ENCODE measurements around the gene FRMD3.

FRMD3 gene

DNA sequence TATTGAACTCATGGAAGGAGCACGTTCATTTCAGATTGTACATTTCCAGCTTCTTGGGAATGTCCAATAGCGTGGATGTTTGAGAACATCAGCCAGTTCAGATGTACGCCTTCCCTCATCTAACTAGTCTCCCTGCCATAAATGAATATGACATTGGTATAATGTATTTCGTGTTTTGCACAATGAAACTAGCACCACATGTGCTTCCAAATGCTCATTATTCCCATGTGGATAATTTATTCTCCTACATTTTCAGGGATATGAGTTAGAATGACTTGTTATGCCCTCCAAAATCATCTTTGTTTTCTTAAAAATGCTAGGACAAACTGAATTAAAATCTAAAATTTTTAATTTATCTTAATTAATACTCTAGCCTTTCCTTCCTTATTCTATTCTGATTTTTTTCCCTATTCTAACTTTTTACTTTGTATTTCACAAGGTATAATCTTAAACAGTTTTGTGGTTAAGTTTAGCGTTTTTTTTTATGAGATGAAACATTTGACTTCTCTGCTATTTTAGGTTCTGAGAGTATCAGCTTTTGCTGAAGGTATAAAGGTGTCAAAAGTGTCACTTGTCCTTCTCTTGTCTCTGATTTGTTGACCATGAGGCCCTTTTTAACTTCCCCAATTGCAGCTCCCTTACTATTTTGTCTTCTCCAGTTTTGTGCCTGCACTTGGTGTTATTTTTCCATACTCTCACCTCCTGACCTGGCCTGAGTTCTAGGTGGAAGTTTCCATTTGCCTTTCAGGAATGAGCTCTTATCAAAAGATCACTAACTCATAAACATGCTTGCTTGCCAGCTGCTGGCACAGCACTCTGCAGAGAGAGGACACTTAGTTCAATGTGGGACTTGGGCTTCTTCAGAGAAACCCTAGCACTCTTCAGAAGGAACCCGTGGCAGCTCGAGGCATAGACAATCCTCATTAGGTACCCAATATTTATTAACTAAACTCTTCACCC is 106.8 kb downstream of the FRMD3 start:
- DNase-seq, result no peak

DNA sequence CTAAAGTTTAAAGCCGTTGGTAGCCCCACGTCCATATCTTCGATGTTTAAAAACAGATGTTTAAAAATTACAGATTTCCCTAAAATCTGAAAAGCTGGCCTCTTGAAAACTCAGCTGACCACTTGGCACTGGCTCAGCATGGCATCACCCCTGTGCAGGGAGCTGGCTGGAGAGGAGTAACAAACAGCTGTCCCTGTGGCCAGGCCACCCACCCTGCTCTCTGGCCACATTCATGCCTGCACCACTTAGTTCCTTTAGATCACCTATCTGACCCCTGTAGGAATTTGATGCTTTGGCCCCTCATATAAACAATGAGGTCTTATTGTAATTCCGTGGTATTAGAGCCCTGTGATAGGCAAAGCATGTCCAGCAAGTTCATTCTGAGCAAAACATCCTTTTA is 107.5 kb downstream of the FRMD3 start:
- DNase-seq, result no peak

DNA sequence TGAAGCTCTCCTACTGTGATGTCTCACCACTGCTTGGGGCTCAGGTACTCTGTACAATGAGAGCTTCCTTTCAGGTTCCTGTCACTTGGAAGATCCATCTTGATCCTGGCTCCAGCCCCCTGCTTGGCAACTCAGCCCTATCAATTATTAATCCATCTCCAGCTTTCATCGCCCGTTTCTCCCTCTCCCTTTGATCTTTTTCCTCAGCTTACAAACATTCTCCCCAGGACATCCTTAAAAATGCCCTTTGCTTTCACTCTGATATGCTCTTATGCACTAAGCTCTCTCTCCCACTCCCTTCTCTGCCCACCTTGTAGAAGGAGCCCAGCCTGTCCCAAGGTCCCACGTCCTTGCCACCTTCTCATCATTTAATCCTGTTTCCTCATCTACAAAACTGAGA is 109.0 kb downstream of the FRMD3 start:
- DNase-seq, result no peak

DNA sequence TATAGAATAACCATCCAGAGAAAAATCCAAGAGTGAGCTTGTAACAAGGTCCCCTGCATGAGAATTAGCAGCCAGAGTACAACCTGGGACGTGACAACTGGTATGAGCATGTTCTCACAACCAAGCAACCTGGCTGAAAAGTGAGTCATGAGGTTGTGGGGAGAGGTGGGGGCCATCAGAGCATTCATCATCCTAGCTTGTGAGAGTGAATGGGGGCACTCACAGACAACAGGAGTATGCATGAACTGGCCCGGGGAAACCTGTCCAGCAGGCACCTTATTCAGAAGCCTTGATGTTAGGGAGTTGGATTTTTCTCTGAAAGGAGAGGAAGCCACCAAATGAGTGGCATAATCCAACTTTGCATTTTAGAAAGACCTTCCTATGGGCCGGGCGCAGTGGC is 113.0 kb downstream of the FRMD3 start:
- DNase-seq, result no peak

DNA sequence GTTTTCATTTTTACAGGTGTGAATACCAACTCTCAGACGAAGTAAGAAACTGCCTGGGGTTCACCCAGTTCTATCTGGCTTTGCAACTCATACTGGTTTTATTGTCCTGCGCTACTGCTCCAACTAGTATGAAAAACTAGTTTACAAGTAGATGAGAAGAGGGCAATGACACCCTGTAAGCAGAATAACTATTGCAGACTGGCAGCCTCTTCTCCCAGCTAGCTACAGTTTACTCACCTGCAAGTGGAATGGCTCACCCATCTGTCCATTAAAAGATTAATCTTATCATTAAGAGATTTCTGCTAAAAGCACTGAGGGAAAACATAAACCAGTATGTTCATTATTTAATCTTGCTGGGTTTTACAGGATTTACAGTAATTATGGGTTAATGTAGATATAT is 113.4 kb downstream of the FRMD3 start:
- no peak for DNase-seq

DNA sequence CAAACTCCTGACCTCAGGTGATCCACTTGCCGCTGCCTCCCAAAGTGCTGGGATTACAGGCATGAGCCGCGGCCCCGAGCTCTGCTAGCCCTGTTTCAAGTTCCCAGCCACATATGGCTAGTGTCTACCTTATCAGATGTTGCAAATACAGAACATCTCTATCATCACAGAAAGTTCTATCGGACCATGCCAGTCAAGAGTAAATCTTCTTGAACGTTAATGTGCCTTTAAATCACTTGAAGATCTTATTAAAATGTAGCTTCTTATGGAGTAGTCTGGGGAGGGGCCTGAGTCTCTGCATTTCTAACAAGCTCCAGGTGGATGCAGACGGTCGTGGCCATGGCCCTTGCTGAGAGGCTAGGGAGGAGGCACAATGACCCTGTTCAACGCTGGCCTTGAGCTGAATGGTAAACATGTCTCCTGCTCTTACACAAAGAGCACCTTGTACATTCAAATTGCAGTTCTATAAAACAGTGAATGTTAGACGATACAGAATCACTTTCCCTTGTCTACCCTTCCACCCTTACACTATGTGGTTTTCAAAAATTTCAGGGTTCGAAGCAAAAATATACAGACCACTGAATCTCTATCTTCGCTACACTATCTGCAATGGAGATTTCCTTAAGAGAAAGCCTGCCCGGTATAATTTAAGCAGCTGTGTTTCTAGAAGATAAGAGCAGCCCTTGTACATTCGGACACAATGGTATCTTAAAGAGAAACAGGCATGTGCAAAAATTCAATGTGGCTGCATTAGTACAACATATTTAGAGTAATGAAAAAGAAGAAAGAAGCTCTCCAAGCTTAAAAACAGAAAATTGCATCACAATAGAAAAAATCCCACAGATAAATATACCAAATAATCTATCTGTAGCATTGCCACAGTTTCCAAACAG is 114.1 kb downstream of the FRMD3 start:
- DNase-seq, result no peak

DNA sequence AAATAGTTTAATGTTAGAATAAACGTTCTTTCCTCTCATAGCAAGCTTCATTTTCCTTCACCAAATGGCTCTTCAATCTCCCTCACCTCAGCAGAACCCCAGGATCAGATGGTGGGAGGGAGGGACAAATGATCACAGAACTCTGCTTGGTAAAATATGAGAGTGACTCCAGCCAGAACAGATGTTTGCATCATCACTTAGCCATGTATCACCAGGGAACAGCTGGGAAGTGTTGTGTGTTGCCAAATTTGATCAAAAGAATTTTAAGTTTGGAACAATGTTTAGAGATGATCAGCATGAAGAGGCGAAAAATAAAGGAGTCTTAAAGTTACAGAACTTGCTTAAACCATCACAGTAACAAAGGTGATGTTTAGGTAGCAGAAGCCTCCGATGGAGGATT is 115.7 kb downstream of the FRMD3 start:
- no peak for DNase-seq

DNA sequence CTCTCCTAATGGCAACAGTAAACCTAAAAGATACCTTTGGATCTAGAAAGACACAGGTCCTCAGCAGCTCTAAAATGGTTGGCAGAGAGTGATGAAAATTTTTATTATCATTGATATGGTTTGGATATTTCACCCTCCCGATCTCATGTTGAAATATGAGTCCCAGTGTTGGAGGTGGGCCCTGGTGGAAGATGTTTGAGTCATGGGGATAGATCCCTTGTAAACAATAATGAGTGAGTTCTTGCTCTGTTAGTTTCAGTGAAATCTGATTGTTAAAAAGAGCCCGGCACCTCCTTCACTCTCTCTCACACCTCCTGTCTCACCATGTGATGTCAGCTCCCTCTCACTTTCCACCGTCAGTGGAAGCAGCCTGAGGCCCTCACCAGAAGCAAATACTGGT is 117.7 kb downstream of the FRMD3 start:
- DNase-seq, result no peak

DNA sequence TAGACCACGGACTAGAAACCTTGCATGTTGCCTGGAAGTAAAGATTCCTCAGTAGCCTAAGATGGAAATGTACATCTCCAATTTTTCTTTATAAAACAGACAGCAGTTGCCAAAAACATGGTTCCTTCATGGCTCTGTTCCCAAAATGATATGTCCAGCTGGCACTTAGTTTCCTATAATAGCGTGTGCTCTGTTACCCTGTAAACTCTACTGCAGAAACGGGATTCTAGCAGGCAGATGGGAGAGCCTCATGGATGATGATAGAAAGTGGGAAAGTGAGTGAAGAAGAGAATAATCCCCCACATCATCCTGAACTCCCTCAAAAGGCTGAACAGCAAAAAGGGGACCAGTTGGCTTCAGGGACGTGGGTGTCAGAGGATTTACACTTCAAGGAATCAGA is 118.2 kb downstream of the FRMD3 start:
- DNase-seq, result no peak

DNA sequence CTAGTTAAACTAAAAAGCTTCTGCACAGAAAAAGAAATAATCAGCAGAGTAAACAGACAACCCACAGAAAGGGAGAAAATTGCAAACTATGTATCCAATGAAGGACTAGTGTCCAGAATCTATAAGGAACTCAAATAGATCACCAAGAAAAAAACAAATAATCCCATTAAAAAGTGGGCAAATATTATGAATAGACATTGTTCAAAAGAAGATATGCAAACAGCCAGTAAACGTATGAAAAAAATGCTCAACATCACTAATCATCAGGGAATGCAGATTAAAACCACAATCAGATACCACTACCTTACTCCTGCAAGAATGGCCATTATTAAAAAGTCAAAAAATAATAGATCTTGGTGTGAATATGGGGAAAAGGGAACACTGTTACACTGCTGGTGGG is 119.9 kb downstream of the FRMD3 start:
- DNase-seq, result no peak

DNA sequence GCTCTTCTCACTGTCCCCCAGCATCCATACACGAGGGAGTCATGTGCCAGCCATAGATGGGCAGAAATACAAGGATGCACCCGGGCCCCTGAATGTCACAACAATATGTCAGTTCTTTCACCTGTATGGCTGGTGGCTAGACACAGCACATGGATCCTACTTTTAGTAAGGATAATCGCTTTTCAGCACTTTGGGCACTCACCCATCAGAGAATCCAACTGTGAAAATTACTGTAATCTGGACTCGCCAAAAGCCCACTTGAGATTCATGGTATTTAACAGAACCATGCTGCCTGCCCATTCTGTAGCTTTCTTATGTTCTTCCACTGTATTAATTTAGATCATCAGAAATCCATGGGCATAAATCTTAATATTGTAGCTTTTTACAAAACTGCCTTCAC is 124.8 kb downstream of the FRMD3 start:
- DNase-seq, result no peak

DNA sequence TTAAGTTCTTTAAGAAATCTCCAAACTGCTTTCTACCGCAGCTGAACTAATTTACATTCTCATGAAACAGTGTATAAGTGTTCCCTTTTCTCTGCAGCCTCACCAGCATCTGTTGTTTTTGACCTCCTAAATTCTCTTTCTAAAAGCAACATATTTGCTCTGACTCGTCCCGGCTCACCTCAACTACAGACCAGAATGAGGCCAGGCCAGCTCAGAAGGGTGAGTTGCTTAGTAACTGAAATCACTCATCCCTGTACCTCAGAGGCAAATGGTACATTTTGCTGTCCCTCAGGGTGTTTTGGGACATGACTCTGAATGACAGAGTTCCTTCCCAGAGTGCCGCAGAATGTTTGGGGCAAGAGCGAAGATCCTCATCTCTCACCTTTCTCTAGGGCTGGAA is 127.5 kb downstream of the FRMD3 start:
- no peak for DNase-seq

DNA sequence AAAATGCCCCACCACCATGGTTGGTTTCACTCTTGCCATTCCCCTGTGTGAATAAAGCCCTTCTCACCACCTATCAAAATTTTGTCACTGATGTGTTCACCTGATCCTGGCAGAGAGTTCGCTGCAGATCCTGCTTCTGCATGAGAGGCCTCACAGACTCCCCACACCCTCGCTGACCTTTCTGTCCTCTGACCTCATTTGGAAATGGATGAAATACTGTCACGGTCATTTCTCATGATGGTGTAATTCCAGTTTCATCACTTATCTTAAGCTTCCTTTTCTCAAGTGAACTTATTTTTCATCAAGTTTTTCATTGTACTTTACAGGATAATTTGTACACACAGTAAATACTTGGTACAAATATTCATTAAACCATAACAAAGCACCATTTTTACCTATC is 131.3 kb downstream of the FRMD3 start:
- no peak for DNase-seq

DNA sequence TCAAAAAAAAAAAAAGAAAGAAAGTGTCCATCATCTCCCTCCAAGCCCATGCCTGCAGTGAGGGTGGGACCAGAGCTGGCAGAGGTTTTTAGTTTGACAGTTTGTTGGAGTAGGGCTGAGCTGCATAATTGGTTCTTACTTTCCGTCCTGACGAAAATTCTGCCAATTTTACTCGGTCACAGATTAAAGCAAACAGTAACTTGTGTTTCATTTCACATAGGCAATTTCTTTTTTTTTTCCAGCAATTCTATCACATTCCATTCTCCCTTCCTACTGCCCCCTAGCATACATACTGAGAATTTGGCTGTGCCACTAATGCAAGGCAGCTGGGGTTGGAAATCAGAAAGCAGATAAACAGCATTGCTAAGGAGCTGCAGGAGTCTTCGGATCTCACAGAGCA is 132.4 kb downstream of the FRMD3 start:
- no peak for DNase-seq

DNA sequence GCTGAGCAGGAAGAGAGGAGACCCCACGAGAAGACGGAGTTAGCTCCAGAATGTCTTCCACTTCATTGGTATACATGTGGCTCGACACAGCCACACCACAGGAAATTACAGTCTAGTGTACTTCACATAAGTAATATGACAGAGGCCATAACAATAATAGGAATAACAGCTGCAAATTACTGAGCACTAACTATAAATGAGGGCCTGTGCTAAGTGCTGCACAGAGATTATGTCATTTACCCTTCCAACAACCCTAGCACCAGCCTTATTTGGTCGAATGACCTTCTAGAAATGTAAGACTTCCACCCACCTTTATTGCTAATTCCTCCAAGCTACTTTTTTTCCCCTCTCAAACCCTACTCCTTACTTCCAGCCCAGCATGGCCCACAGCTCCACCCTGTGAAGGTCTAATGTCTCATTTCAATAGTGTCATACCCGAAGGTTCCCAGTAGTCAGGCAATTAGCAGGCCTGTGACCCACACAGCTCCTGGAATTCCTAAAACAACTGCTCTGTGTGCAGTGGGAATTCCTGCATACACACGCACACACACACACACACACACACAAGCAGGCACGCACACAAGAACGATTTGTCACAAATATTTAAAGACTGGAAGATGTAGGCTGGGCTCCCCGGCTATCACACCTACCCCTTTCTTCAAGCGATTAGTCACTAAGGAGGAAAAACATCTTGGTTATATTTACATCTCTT is 134.5 kb downstream of the FRMD3 start:
- no peak for DNase-seq

DNA sequence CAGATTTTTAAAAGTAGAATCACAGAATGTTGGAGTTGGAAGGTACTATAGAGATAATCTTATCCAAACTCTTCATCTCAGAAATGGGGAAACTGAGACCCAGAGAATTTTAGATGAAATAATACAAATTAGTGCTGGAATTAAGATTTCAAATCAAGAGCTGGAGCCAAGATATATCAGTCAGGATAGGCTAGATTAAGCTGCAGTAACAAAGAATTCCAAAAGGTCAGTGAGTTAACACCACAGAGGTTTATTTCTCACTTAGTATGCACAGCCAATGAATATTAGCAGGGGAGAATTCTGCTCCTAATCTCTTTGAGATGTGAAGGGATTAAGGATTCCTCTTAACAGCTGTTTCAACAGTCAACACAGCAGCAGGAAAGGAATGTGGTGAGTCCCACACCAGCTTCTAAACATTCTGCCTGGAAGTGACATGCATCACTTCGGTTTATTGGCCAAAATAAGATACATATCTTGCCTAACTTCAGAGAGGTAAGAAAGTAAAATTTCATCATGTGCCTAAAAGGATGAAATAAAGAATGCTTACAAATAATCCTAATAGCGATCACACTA is 136.8 kb downstream of the FRMD3 start:
- no peak for DNase-seq

DNA sequence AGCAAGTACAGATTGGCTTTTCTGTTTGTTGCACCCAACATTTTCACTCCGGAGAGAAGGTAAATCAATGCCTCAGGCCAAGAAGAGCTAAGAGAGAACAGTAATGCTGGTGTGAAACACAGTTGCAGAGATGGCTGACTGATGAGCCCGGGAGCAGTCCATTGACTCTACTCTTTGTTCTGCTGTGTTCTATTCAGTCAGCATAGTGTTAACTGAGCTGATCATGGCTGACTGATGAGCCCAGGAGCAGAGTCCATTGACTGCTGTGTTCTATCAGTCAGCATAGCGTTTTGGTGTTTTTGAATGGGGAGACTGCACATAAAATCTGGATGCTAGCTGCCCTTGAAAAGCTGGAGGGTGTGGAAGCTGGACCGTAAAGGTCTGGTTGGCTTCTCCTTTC is 141.4 kb downstream of the FRMD3 start:
- DNase-seq, result no peak

DNA sequence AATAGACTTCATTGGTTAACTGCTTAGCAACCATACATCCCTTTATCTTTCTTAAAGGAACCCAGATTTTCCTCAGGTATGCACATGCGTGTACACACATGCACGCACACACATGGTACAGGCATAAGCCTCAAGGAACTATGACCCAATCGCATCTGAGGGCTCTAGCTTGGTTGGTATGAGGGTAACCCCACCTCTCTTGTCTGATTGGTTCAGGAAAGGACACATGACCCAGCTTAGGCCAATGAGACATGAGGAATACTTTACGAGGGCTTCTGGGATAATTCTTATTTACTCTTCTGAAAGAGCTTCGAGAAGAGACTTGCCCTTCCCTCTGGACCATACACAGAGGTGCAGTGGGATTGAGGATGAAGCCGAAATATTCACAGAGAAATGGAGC is 141.9 kb downstream of the FRMD3 start:
- DNase-seq, result no peak

DNA sequence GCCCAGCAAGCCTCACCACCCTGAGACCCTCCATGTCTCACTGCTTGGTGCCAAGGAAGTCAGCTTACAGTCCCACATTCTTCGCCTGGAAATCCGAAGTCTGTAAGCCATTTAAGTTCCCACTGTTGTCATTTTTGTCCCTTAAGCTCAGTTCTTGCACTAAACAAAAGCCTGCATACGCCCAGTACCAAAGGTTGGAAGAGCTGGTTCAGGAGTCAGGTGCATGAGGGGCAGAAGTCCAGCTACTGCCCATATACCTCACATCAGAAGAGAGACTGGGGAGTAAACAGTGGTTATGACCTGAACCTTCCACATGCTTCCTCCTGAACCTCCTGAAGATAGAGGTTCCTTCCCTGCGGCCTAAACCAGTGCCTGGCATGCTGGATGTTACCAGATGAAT is 146.0 kb downstream of the FRMD3 start:
- DNase-seq, result no peak

DNA sequence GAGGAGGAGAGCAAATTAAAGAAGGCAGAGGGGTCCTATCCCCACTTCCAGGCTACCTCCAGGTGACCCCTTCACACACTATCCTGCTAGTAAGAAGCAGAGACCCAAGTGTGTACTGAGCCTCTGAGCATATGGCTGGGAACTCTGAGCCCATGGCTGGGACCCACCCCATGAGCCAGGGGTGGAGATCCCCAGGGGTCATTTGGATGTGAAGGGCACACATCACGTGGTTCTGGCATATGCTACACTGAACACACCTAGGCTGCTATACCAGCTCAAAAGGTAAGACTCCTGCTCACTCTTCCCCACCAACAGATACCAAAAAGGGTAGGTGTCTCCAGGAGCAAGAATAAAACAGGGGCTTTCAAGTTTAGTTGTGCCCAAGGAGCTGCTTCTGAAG is 149.9 kb downstream of the FRMD3 start:
- no peak for DNase-seq

DNA sequence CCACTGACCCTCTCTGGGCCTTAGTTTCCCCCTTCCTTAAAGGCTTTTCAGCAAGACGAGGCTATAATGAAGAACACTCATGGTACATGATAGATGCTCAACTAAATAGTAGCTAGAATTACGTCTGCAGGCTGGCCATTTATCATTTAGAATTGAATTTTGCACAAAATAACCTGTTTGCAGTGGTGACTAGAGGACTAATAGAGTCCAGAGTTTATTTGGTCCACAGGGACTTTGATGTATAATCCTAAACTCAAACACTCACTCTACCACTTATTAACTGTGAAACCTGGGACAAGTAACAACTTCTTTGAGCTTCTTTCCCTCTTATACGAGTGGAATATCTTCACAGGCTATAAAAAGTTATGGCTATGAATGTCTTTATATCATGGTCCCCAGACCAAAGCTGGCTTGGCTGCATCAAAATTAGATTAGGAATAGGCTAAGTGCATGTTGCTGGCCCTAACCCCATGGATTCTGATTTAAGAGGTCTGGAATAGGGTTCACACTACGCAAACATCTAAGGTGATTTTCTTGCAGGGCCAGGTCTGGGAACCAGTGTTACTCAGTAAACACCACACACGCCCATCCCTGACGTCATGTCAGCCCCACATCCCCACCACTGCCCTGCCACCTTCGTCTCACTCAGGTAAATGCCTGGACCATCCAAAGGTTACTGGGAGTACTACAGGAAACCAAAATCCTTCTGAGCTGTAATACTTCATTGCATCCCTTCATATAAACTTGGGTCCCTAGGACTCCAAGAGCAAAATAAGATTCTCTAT is 150.6 kb downstream of the FRMD3 start:
- DNase-seq, result no peak

DNA sequence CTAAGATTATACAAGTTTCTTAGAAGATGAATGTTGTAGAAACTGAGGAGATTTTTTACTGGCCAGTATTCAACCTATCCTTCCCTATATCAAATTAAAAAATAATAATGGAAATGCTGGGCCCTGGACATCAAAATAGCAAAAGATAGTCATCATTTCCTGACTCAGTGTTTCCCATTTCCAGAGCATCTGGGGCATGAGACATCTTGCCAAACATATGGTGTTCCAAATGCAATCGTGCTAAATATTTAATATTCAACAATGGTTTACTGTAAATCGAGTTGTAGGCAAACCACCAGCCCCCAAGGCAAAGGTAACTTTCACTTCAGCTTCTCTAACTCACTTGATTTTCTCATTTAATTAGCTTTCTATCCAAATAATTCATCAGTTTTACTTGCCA is 152.9 kb downstream of the FRMD3 start:
- DNase-seq, result no peak
